ENCODE data around the gene MAML2. TPM values are rescaled to one million over a fixed set of nuclear protein-coding genes. Genes with fewer than 3 reads are reported as not detected.

The MAML2 gene
- total RNA-seq, 1 experiment from 2014 or later, result 14.8 TPM

- no peak for DNase-seq (ENCODE audit: low read depth)
Observed at GRCh38 chr11:96318850-96319249, 24.1 kb downstream of the MAML2 start.

- no peak for DNase-seq (ENCODE audit: low read depth)
Observed at GRCh38 chr11:96318399-96318798, 24.6 kb downstream of the MAML2 start.

GRCh38 chr11:96317985-96318384, 25.0 kb downstream of the MAML2 start:
- peak; percentile 39 for DNase-seq (ENCODE audit: low read depth)

GRCh38 chr11:96317571-96317970, 25.4 kb downstream of the MAML2 start:
- no peak for DNase-seq (ENCODE audit: low read depth)

- DNase-seq (ENCODE audit: low read depth), result no peak
Observed at GRCh38 chr11:96316869-96317268, 26.1 kb downstream of the MAML2 start.

GRCh38 chr11:96315476-96315875, 27.5 kb downstream of the MAML2 start:
- DNase-seq (ENCODE audit: low read depth), result peak; percentile 57

GRCh38 chr11:96314326-96315020, 28.5 kb downstream of the MAML2 start:
- DNase-seq (ENCODE audit: low read depth), result peak; percentile 64

- DNase-seq (ENCODE audit: low read depth), result no peak
Observed at GRCh38 chr11:96313163-96313562, 29.8 kb downstream of the MAML2 start.

- DNase-seq (ENCODE audit: low read depth), result peak; percentile 48
Observed at GRCh38 chr11:96311120-96311568, 31.9 kb downstream of the MAML2 start.

- no peak for DNase-seq (ENCODE audit: low read depth)
Observed at GRCh38 chr11:96310236-96310635, 32.8 kb downstream of the MAML2 start.

GRCh38 chr11:96309643-96310017, 33.4 kb downstream of the MAML2 start:
- DNase-seq (ENCODE audit: low read depth), result no peak

GRCh38 chr11:96309016-96309642, 33.9 kb downstream of the MAML2 start:
- DNase-seq (ENCODE audit: low read depth), result peak; percentile 72

- DNase-seq (ENCODE audit: low read depth), result peak; percentile 94
Observed at GRCh38 chr11:96307776-96308140, 35.2 kb downstream of the MAML2 start.

GRCh38 chr11:96306933-96307775, 35.8 kb downstream of the MAML2 start:
- DNase-seq (ENCODE audit: low read depth), result peak; percentile 99

GRCh38 chr11:96306600-96306932, 36.4 kb downstream of the MAML2 start:
- DNase-seq (ENCODE audit: low read depth), result no peak

GRCh38 chr11:96306071-96306470, 36.9 kb downstream of the MAML2 start:
- no peak for DNase-seq (ENCODE audit: low read depth)

GRCh38 chr11:96303980-96304379, 39.0 kb downstream of the MAML2 start:
- no peak for DNase-seq (ENCODE audit: low read depth)

- peak; percentile 72 for DNase-seq (ENCODE audit: low read depth)
Observed at GRCh38 chr11:96303064-96303463, 39.9 kb downstream of the MAML2 start.

GRCh38 chr11:96301818-96302217, 41.2 kb downstream of the MAML2 start:
- no peak for DNase-seq (ENCODE audit: low read depth)

GRCh38 chr11:96299155-96299888, 43.7 kb downstream of the MAML2 start:
- DNase-seq (ENCODE audit: low read depth), result no peak

GRCh38 chr11:96295369-96295768, 47.6 kb downstream of the MAML2 start:
- no peak for DNase-seq (ENCODE audit: low read depth)

GRCh38 chr11:96294289-96294688, 48.7 kb downstream of the MAML2 start:
- no peak for DNase-seq (ENCODE audit: low read depth)
